Neural cell (in vitro differentiated cells): Measurements from ENCODE around the gene ACAP3. TPM values are rescaled to one million over a fixed set of nuclear protein-coding genes. Genes with fewer than 3 reads are reported as not detected.

Source experiments
- H2AFZ ChIP-seq: fragments of 200-600, 300-800 bp; sonication (generic), shearing (Covaris generic); 2 replicates; pipeline ENCODE4 v1.6.0; 2014; ENCODE audit warnings: low read depth, mild to moderate bottlenecking, antibody characterized with exemption, low read length, moderate library complexity
- H3F3A ChIP-seq: fragments of 200-600 bp; shearing (Covaris generic); 2 replicates; pipeline ENCODE4 v1.6.1; 2016; ENCODE audit warnings: mild to moderate bottlenecking, moderate library complexity, mixed read lengths, antibody characterized with exemption, low read length; ENCODE audit not compliant: insufficient read depth, poor library complexity, severe bottlenecking
- H3K27ac ChIP-seq: fragments of 200-600, 300-800 bp; sonication (generic), shearing (Covaris generic); 2 replicates; pipeline ENCODE4 v1.5.1; 2014; ENCODE audit warnings: mild to moderate bottlenecking, low read length, moderate library complexity
- H3K27me3 ChIP-seq: fragments of 300-800, 200-600 bp; sonication (generic), shearing (Covaris generic); 2 replicates; pipeline ENCODE4 v1.6.0; 2014; ENCODE audit warnings: mild to moderate bottlenecking, low read depth, low read length, moderate library complexity; ENCODE audit not compliant: insufficient read depth
- H3K36me3 ChIP-seq: fragments of 300-800, 200-600 bp; sonication (generic), shearing (Covaris generic); 2 replicates; pipeline ENCODE4 v1.5.1; 2014; ENCODE audit warnings: mild to moderate bottlenecking, antibody characterized with exemption, low read length, moderate library complexity; ENCODE audit not compliant: insufficient read depth
- H3K4me2 ChIP-seq: fragments of 300-800, 200-600 bp; sonication (generic), shearing (Covaris generic); 2 replicates; pipeline ENCODE4 v1.6.0; 2014; ENCODE audit warnings: mild to moderate bottlenecking, low read length
- H3K4me3 ChIP-seq: fragments of 300-800, 200-600 bp; sonication (generic), shearing (Covaris generic); 2 replicates; pipeline ENCODE4 v1.5.1; 2014; ENCODE audit warnings: mild to moderate bottlenecking, low read length, moderate library complexity
- H3K79me2 ChIP-seq: fragments of 200-600 bp; shearing (Covaris generic); replicated peaks from 2 replicates; pipeline ENCODE4 v1.6.0; 2014; ENCODE audit warnings: mild to moderate bottlenecking, low read length, moderate library complexity; ENCODE audit not compliant: insufficient read depth
- H3K9ac ChIP-seq: fragments of 300-800, 200-600 bp; sonication (generic), shearing (Covaris generic); 2 replicates; pipeline ENCODE4 v1.6.1; 2016; ENCODE audit warnings: mild to moderate bottlenecking, low read length, mixed read lengths
- H3K9me2 ChIP-seq: fragments of 200-600 bp; shearing (Covaris generic); 2 replicates; pipeline ENCODE4 v1.6.1; 2016; ENCODE audit warnings: mild to moderate bottlenecking, low read length, mixed read lengths; ENCODE audit not compliant: insufficient read depth
- H3K9me3 ChIP-seq: fragments of 200-600, 300-800 bp; sonication (generic), shearing (Covaris generic); 2 replicates; pipeline ENCODE4 v1.6.1; 2016; ENCODE audit warnings: mild to moderate bottlenecking, mixed run types, low read length, moderate library complexity, mixed read lengths
- H4K20me1 ChIP-seq: fragments of 200-600 bp; shearing (Covaris generic); 2 replicates; pipeline ENCODE4 v1.6.1; 2016; ENCODE audit warnings: mild to moderate bottlenecking, mixed run types; ENCODE audit not compliant: insufficient read depth
- CTCF ChIP-seq: fragments of 450-650 bp; IDR thresholded peaks from 2 replicates; pipeline ENCODE4 v1.5.1; 2014; ENCODE audit warnings: antibody characterized with exemption, mild to moderate bottlenecking, moderate library complexity; ENCODE audit not compliant: poor library complexity, severe bottlenecking
- EP300 ChIP-seq: fragments of 450-650 bp; conservative IDR thresholded peaks from 2 replicates; pipeline ENCODE4 v1.6.1; 2014; ENCODE audit warnings: antibody characterized with exemption, mild to moderate bottlenecking, moderate library complexity; ENCODE audit not compliant: poor library complexity, severe bottlenecking
- EZH2 ChIP-seq: fragments of 200-600, 300-800 bp; shearing (Covaris generic), sonication (generic); IDR thresholded peaks from 2 replicates; pipeline ENCODE4 v1.6.1; 2014; ENCODE audit warnings: antibody characterized with exemption, low read length, borderline replicate concordance, mild to moderate bottlenecking; ENCODE audit not compliant: insufficient read depth, poor library complexity, severe bottlenecking
- MXI1 ChIP-seq: fragments of 450-650 bp; conservative IDR thresholded peaks from 2 replicates; pipeline ENCODE4 v1.6.1; 2014; ENCODE audit warnings: antibody characterized with exemption, mild to moderate bottlenecking; ENCODE audit not compliant: poor library complexity, severe bottlenecking
- POLR2AphosphoS5 ChIP-seq: IDR thresholded peaks from 2 replicates; pipeline ENCODE4 v1.6.1; 2012
- RAD21 ChIP-seq: fragments of 450-650 bp; conservative IDR thresholded peaks from 2 replicates; pipeline ENCODE4 v1.6.1; 2014; ENCODE audit warnings: antibody characterized with exemption, mild to moderate bottlenecking, moderate library complexity
- REST ChIP-seq: IDR thresholded peaks from 2 replicates; pipeline ENCODE4 v1.6.1; 2012; ENCODE audit warnings: borderline replicate concordance
- SMC3 ChIP-seq: fragments of 450-650 bp; conservative IDR thresholded peaks from 2 replicates; pipeline ENCODE4 v1.6.1; 2014; ENCODE audit warnings: antibody characterized with exemption, mild to moderate bottlenecking, moderate library complexity; ENCODE audit not compliant: poor library complexity
- TAF1 ChIP-seq: IDR thresholded peaks from 2 replicates; pipeline ENCODE4 v1.6.1; 2012; ENCODE audit warnings: low read depth
- polyA plus RNA-seq: library from polyadenylated mRNA; depleted of rRNA; stranded (reverse); fragments of >200 nt; gene quantifications from 2 replicates; pipeline ENCODE4 v1.2.3, GENCODE V29; 2014

ACAP3 gene
- polyA plus RNA-seq, 1 donor from 2014 or later, result 186 TPM

GRCh38 chr1:1347026-1347595 lies 39.4 kb upstream of the ACAP3 start:
- Histone ChIP-seq H3K9me3 (no peaks in the 10 kb centered on the region), H3K27ac (no peak overlapping the region), H3K4me2 (no peak overlapping the region), H3K9me2 (no peaks in the 10 kb centered on the region), H2AFZ (no peak overlapping the region), H3K9ac (no peak overlapping the region), H3F3A (no peaks in the 10 kb centered on the region), H3K79me2 (peaks cover 12% of the 10 kb centered on the region), H3K4me3 (peak overlapping the region; percentile 82), H3K36me3 (no peaks in the 10 kb centered on the region), H4K20me1 (peaks cover 13% of the 10 kb centered on the region), H3K27me3 (no peaks in the 10 kb centered on the region)
- TF ChIP-seq SMC3, result no peak
- no peak for TF ChIP-seq POLR2AphosphoS5
- TF ChIP-seq RAD21, result no peak
- TF ChIP-seq REST, result no peak
- TF ChIP-seq EZH2, result no peak
- TF ChIP-seq MXI1, result no peak
- no peak for TF ChIP-seq EP300
- TF ChIP-seq CTCF, result no peak
- TF ChIP-seq TAF1, result no peak

GRCh38 chr1:1346501-1346890 lies 38.8 kb upstream of the ACAP3 start:
- Histone ChIP-seq H3K4me2 (no peak overlapping the region), H3K4me3 (peak overlapping the region; percentile 82), H3K27ac (no peak overlapping the region), H3K79me2 (peaks cover 12% of the 10 kb centered on the region), H3K36me3 (no peaks in the 10 kb centered on the region), H3K9me3 (no peaks in the 10 kb centered on the region), H4K20me1 (peaks cover 13% of the 10 kb centered on the region), H2AFZ (no peak overlapping the region), H3K9me2 (no peaks in the 10 kb centered on the region), H3F3A (no peaks in the 10 kb centered on the region), H3K27me3 (no peaks in the 10 kb centered on the region), H3K9ac (no peak overlapping the region)
- TF ChIP-seq TAF1 (no peak), MXI1 (no peak), RAD21 (no peak), EP300 (no peak), SMC3 (no peak), CTCF (no peak), POLR2AphosphoS5 (no peak), EZH2 (no peak), REST (no peak)
